C4-2B (cell line): ENCODE measurements around the gene SFXN1.

Source experiments
- H3K27ac ChIP-seq: fragments of 450-650 bp; 2 replicates; pipeline ENCODE4 v1.5.1; 2017
- CTCF ChIP-seq: fragments of 450-650 bp; conservative IDR thresholded peaks from 2 replicates; pipeline ENCODE4 v1.5.1; 2017; ENCODE audit warnings: mild to moderate bottlenecking
- ZFX ChIP-seq: fragments of 450-650 bp; IDR thresholded peaks from 2 replicates; pipeline ENCODE4 v1.6.1; 2017

The SFXN1 gene

DNA sequence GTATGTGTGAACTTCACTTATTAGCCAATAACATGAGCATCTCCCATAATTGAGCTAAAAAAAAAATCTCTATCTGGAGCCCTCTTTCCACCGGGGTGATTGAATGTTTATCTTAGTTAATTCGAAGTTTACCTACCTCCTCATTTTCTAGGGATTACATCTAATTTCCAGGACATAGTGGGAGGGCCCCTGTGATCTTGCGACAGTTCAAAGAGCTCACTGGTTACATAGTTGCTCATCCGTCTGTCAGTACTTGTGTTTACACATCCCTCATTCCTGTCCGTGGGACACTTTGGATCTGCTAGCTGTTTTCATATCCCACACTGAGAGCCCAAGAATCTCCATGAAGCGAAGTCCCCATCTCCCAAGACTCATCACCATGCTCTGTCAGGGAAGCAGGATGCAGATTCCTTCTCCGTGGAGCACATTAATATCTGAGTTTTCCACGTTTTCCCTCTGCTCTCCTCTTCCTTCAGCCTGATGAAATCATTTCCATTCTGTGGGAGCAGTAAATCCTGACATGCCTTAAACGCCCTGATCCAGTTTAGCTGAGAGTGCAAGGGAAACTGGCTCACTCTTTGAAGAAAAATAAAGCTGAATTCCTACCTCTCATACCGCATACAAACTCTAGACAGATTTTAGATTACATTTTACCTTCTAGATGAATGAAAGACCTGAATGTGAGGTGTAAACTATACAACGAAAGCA, 10.2 kb upstream of the SFXN1 start:
- TF ChIP-seq CTCF (no peak), ZFX (no peak)
- no peak overlapping the region for H3K27ac ChIP-seq

DNA sequence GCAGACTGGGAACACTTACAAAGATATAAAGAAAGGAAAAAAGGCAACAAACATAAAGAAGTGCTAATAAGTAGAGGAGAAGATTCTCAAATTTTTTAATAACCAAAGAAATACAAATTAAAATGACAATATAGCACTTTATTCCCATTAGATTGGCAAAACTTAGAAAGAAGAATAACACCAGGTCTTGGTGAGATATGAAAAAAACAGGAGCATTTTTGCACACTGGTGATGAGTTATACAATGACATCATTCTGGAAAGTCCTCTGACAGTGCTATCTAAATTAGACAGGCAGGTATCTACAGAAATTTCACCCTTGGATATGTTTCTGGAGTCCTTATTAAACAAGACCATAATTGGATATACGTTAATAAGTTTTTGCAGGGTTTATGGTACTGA, 9.5 kb upstream of the SFXN1 start:
- H3K27ac ChIP-seq: no peak overlapping the region
- TF ChIP-seq ZFX: no peak
- TF ChIP-seq CTCF: no peak

DNA sequence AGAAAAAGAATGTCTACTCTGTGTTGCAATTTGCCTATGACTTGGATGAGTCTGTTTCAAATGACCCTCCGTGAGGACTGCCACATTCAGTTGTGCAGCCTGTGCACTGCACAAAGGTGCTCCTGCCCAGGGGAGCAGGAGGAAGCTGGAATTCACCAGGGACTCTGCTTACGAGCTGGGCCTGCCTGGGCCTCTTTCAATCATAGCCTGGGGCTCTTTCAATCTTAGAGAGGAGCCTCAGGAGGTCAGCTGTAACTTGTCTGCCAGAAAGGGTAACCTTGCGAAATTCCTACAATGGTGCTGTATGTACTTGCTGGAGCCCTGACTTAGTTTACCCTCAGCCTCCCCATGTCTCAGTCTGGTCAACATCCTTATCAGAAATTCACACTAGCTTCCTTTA, 8.4 kb upstream of the SFXN1 start:
- no peak for TF ChIP-seq CTCF
- TF ChIP-seq ZFX: no peak
- no peak overlapping the region for H3K27ac ChIP-seq

GRCh38 chr5:175470781-175471180, 7.6 kb upstream of the SFXN1 start:
- TF ChIP-seq CTCF: no peak
- TF ChIP-seq ZFX: no peak

GRCh38 chr5:175471196-175471595, 7.2 kb upstream of the SFXN1 start:
- TF ChIP-seq CTCF: no peak
- no peak for TF ChIP-seq ZFX
- H3K27ac ChIP-seq: no peak overlapping the region

More at GRCh38 chr5:175470781-175471180, 7.6 kb upstream of the SFXN1 start:
- no peak overlapping the region for H3K27ac ChIP-seq

DNA sequence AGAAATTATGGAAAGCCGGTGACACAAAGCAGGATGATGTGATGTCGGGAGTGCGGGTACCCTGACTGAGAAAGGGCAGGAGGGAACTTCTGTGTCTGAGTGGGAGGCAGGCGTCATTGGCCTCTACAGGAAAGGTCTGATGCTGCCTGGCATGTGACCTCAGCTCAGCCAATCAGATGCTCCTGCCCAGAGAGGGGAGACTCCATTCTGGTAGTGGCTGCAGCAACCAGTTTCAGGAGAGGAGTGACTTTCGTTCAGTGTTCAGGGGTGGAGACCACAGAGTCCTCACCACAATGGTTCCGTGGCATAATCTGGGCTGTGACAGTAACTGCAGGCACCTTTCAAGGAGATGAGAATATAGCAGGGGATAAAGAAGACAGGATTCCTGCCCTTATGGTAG, 6.7 kb upstream of the SFXN1 start:
- H3K27ac ChIP-seq: no peak overlapping the region
- TF ChIP-seq ZFX (no peak), CTCF (no peak)

DNA sequence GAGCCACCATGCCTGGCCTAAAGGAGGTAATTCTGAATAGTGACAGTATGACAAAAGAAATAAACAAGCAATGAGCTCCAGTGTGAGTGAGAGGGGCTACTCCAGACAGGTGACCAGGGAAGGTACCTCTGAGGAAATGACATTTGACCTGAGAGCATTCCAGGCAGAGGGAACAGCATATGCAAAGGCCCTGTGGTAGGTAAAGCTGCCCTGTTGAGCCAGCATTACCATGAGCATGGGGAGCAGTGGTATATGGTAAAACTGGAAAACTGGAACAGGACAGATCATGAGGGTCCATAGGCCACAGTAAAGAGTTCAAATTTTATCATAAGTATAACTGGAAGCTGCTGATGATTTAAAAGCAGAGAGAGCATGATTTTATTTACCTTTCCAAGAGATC, 6.0 kb upstream of the SFXN1 start:
- no peak overlapping the region for H3K27ac ChIP-seq
- TF ChIP-seq ZFX (no peak), CTCF (no peak)
